Cardiac fibroblast (primary cell): ENCODE data around the gene OTOGL.
"Not testable (repeated sequence)": the region's sequence is repeated elsewhere in the genome, so short reads cannot be mapped to it uniquely, and the experiment has no call there.

ENCODE experiments used
- DNase-seq, 2 donors: peaks; one replicate each; pipeline versions ENCODE4 v3.0.0 to v3.0.0-alpha.2; 2010; ENCODE audit warnings: low read depth in 2 of 2
- H3K4me3 ChIP-seq, 2 donors: replicated peaks in 1 of 2; 1 replicate in 1 of 2; 2 replicates in 1 of 2; pipeline ENCODE4 v1.5.1; 2011; ENCODE audit warnings: low read depth in 2 of 2, low read length in 2 of 2, mild to moderate bottlenecking in 2 of 2, moderate library complexity in 1 of 2
- TF ChIP-seq, protein P1 (sequence below): IDR thresholded peaks from one replicate; pipeline ENCODE4 v1.5.1; 2011; ENCODE audit warnings: low read depth, mild to moderate bottlenecking, low read length, inconsistent platforms

OTOGL gene

DNA sequence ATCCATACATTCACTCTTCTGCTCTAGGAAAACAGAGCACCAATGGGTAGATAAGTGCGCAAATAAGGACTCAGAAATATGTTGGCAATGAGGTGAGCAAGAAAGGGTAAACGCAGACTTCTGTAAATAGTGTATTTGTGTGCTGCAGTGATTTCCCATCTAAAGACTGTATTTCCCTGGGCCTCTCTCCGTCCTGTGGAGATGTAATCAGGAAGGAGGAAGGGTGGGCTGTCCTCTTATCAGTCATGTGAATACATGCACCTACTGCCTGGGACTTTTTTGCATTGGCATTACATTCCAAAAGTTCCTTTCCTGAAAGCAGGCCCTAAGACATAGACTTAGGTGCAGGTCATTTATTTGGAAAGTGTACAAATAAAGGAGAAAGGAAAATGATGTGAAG, 114.5 kb downstream of the OTOGL start:
- no peak overlapping the region for H3K4me3 ChIP-seq
- DNase-seq, result no peak

DNA sequence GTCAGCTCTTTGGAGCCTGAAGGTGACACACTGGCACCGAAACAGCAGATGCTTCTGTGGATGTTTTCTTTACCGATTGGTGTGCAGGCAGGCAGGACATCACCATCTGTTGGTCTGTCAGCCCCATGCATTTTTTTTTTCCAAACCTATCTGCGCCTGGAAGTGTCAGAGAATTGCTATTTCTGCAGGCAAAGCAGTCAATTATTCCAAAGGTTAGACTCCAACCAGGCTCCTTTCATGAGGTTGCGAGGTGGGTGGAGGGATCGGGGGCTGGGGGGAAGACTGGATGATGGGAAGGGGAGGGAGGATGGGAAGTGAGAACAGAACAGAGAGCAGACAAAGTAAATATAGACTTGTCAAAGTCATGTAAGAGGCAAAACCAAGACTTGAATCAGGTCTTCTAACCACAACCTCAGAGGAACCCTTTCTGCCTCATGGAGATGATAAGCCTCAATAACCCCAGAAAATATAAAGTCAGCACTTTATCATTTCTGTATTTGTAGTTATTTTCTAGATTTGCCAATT, 117.7 kb downstream of the OTOGL start:
- TF ChIP-seq, protein P1, sequence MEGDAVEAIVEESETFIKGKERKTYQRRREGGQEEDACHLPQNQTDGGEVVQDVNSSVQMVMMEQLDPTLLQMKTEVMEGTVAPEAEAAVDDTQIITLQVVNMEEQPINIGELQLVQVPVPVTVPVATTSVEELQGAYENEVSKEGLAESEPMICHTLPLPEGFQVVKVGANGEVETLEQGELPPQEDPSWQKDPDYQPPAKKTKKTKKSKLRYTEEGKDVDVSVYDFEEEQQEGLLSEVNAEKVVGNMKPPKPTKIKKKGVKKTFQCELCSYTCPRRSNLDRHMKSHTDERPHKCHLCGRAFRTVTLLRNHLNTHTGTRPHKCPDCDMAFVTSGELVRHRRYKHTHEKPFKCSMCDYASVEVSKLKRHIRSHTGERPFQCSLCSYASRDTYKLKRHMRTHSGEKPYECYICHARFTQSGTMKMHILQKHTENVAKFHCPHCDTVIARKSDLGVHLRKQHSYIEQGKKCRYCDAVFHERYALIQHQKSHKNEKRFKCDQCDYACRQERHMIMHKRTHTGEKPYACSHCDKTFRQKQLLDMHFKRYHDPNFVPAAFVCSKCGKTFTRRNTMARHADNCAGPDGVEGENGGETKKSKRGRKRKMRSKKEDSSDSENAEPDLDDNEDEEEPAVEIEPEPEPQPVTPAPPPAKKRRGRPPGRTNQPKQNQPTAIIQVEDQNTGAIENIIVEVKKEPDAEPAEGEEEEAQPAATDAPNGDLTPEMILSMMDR, result no peak
- no peak overlapping the region for H3K4me3 ChIP-seq

More for the DNA sequence above, 114.5 kb downstream of the OTOGL start:
- TF ChIP-seq, protein P1, result no peak

DNA sequence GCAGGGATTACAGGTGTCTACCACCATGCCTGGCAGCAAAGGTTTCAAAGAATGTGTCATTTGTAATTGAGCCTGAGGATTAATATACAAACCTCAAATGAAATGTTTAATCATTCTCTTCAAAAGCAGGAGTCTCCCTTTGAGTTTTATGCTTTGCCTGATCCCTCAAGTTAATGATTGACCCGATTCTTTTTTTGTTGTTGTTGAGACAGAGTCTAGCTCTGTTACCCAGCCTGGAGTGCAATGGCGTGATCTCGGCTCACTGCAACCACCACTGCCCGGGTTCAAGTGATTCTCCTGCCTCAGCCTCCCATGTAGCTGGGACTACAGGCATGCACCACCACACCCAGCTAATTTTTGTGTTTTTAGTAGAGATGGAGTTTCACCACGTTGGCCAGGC, 119.6 kb downstream of the OTOGL start:
- not testable (repeated sequence) for H3K4me3 ChIP-seq, DNase-seq

More for the DNA sequence above, 117.7 kb downstream of the OTOGL start:
- DNase-seq, result peak in 1 of 2 donors; percentile 8

DNA sequence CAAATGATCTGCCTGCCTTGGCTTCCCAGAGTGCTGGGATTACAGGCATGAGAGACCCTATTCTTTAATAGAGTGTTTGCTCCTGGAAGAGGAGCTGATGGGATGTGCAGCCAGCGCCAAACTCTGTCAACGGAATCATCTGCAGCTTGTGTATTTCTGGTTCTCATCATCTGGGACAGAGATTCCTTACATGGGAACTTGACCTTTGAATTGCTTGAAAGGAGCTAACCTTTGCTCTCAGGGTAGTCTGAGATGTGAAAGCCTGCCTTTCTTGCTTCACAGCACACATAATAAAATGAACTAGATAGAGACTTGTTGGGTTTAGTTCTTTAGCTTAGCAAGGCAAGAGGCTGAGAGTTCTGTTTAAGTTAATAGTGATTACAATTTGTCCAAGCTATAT, 120.0 kb downstream of the OTOGL start:
- peak in 1 of 2 donors; percentile 8 for DNase-seq
- TF ChIP-seq, protein P1, result no peak
- H3K4me3 ChIP-seq, result no peak overlapping the region

DNA sequence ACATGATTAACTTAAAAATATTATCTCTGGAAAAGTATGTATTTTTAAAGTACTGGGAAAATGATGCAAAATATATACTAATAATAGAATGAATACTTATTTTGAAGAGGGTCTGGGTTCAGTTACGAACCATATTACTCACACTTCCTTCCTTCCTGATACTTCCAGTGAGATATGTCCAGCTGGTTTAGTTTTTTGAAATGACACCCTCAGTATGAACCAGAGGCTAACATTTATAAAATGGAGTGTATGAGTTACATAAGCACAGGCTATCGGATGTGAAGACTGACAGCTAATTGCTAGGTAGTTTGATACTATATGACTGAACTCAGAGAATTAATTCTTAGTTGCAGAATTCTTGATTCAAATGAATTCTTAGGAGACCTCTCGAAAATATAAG, 122.9 kb downstream of the OTOGL start:
- TF ChIP-seq, protein P1, result no peak
- peak; percentile 27 to 42 for DNase-seq
- H3K4me3 ChIP-seq, result no peak overlapping the region

DNA sequence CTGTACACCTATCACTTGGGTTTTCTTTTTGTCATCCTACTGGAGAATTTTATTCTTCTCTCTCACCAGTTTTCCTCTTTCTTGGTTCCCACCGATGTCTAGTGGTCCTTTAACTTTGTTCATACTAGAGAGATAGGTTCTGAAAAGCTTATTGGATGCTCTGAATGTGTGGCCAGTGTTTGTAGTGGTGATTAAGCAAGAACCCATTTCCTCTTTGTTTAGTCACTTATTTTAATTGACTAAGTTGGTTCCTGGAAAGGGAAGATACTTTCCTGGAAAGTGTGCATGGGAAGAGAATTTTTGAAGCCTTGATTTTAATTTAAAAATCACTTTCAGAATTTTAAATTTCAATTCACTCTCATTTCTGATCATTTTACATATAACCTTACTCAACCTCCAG, 127.2 kb downstream of the OTOGL start:
- DNase-seq, result peak; percentile 46 to 68
- TF ChIP-seq, protein P1, result no peak

DNA sequence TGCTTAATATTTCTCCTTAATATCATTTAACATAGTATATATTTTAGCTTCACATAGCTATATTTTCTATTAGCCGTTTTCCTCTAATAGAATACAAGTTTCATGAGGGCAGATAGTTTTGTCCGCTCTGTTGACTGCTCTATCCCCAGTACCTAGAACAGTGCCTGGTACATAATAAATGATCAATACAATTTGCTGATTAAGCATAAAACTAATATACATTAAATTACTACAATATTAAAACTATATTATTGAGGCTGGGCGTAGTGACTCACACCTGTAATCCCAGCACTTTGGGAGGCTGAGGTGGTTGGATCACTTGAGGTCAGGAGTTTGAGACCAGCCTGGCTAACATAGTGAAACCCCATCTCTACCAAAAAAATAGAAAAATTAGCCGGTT, 128.6 kb downstream of the OTOGL start:
- not testable (repeated sequence) for H3K4me3 ChIP-seq, DNase-seq

More for the DNA sequence above, 127.2 kb downstream of the OTOGL start:
- H3K4me3 ChIP-seq, result no peak overlapping the region

DNA sequence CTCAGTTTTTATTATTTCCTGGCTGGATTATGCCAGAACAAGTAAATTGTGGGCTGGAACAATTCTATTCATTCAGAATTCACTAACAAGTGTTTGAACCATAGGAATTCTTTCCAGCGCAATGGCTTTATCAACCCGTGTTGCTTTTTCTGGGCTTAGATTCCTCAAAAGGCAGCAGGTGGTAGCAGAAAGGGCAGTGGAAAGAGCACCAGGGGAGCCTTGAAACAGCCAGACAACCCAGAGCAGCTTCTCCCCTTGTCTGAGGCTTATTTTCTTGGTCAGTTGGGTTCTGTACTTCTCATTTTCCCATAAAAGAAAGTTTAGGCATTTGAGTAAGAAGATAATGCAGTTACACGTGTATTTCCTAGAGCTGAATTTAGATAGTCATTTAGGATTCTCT, 130.7 kb downstream of the OTOGL start:
- TF ChIP-seq, protein P1, result no peak
- H3K4me3 ChIP-seq, result no peak overlapping the region
- DNase-seq, result no peak
